Upper lobe of right lung (tissue), 1 donor: Measurements from ENCODE around the gene MCUR1. TPM values are rescaled to one million over a fixed set of nuclear protein-coding genes. Genes with fewer than 3 reads are reported as not detected.

ENCODE experiments used
- ATAC-seq: fragments of 200-7000 bp; cut with Tn5 transposase; one replicate; pipeline ENCODE4 v1.9.1; 2020; ENCODE audit warnings: mild to moderate bottlenecking, moderate library complexity
- DNase-seq: peaks from one replicate; pipeline ENCODE4 v3.0.0-alpha.2; 2020
- H3K27ac ChIP-seq: fragments of 200-600 bp; one replicate; pipeline ENCODE4 v1.8.0; 2022
- H3K27me3 ChIP-seq: fragments of 200-600 bp; one replicate; pipeline ENCODE4 v1.8.0; 2022; ENCODE audit warnings: mild to moderate bottlenecking
- H3K36me3 ChIP-seq: fragments of 200-600 bp; one replicate; pipeline ENCODE4 v1.8.0; 2022
- H3K4me1 ChIP-seq: fragments of 200-600 bp; one replicate; pipeline ENCODE4 v1.8.0; 2022
- H3K4me3 ChIP-seq: fragments of 200-600 bp; one replicate; pipeline ENCODE4 v1.8.0; 2022; ENCODE audit warnings: mild to moderate bottlenecking
- H3K9me3 ChIP-seq: fragments of 200-600 bp; one replicate; pipeline ENCODE4 v1.8.0; 2022
- intact Hi-C: fragments of 100-400 bp; cut with DNase I; formaldehyde crosslinking; loops from one replicate; pipeline ENCODE4 v1.11.0; 2022
- total RNA-seq: library from RNA; stranded (reverse); fragmentation: NEBNext Ultra II Directional; extraction: Animal tissue kit (Norgen Biotek cat#: 25700); gene quantifications from one replicate; pipeline ENCODE4 v1.2.1, GENCODE V29; 2021
- TF ChIP-seq, protein P1 (sequence below): fragments of 200-600 bp; IDR thresholded peaks from one replicate; pipeline ENCODE4 v1.8.0; 2022; ENCODE audit warnings: antibody characterized with exemption
- donor health status: DM: no; HTN: yes; CAD: no; lungs with severe emphysema.

MCUR1 gene
- total RNA-seq, 1 donor from 2014 or later: 35.0 TPM

DNA sequence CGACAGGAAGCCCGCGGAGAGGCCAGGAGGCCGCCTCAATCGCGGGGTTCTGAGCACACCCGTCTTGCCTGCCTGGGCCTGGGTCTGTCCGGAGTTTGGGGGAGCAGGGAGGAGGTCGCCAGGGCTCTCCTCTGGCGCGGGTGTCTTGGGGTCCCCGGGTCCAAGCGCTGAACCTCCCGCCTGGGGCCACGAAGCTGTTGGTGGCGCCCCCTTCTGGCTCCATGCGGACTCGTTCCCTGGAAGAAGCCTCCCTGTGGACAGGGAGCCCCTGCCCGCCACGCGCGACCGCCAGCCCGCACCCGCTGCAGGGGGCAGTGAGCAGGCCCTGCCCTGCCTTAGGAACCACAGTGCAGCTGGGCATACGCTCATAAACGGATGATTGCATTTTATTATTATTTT, 44.7 kb downstream of the MCUR1 start:
- TF ChIP-seq, protein P1, sequence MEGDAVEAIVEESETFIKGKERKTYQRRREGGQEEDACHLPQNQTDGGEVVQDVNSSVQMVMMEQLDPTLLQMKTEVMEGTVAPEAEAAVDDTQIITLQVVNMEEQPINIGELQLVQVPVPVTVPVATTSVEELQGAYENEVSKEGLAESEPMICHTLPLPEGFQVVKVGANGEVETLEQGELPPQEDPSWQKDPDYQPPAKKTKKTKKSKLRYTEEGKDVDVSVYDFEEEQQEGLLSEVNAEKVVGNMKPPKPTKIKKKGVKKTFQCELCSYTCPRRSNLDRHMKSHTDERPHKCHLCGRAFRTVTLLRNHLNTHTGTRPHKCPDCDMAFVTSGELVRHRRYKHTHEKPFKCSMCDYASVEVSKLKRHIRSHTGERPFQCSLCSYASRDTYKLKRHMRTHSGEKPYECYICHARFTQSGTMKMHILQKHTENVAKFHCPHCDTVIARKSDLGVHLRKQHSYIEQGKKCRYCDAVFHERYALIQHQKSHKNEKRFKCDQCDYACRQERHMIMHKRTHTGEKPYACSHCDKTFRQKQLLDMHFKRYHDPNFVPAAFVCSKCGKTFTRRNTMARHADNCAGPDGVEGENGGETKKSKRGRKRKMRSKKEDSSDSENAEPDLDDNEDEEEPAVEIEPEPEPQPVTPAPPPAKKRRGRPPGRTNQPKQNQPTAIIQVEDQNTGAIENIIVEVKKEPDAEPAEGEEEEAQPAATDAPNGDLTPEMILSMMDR: peak; percentile 22
- Histone ChIP-seq H3K36me3 (no peaks in the 10 kb centered on the region), H3K27me3 (no peaks in the 10 kb centered on the region), H3K9me3 (no peaks in the 10 kb centered on the region), H3K4me1 (peaks cover 9% of the 10 kb centered on the region), H3K27ac (no peak overlapping the region), H3K4me3 (no peak overlapping the region)
- DNase-seq (no peak), ATAC-seq (no peak)
- intact Hi-C loops: no loop called here

DNA sequence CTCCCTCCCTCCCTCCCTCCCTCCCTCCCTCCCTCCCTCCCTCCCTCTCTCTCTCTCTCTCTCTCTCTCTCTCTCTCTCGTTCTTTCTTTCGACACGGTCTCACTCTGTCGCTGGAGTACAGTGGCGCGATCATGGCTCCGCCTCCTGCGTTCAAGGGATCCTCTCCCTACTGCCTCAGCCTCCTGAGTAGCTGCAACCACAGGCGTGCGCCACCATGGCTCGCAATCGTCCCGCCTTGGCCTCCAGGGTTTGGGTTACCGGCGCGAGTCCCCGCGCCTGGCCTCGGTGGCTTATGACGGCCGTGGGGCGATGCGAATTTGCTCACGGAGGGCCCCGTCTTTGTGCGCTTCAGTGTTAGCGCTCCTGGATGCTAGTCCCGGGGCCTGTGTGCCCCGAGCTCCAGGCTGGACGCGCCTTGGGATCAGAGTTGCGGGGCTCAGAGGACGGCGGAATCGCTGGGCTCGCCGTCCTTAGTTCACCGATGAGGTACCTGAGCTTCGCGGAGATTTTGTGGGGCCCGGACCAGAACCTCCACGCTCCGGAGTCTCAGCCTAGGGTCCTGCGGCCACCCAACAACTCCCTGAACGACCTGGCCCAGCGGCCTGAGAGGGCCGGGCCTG, 45.2 kb downstream of the MCUR1 start:
- TF ChIP-seq, protein P1: no peak
- Histone ChIP-seq H3K27ac (no peak overlapping the region), H3K27me3 (no peaks in the 10 kb centered on the region), H3K9me3 (no peaks in the 10 kb centered on the region), H3K4me1 (peaks cover 9% of the 10 kb centered on the region), H3K4me3 (no peak overlapping the region), H3K36me3 (no peaks in the 10 kb centered on the region)
- DNase-seq (no peak), ATAC-seq (no peak)
- intact Hi-C loops: no loop called here

DNA sequence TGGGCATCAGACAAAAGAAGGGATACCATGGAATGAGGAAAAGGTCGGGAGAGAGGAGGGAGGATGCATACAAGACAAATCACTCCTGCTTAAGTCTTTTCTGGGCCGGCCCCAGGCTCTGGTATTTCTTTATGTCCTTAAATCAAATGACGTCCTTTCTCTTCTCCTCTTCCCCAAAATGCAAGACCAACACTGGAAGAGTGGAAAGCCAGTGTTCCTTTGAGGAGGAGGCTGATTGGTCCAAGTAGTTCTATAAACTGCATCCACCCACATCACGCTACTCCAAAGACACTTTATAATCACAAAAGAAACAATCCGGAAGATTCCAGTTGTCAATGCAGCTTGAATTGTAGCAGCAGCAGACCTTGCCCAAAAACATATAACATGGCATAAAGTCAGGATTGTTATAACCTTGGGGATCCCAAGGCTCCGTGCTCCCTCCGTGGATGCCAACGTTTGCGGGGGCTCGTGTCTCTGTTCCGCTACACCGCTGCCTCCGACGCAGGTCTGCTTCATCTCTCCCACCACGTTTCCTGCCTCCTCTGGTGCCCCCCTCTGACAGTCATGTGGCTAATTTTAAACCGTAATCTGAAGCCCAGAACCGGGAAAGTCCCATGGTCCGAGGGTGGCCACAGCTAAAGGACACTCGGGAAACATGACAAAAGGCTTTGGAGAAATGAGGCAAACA, 47.1 kb downstream of the MCUR1 start:
- intact Hi-C loops: no loop called here
- H3K4me1 ChIP-seq: peaks cover 26% of the 10 kb centered on the region
- DNase-seq (no peak), ATAC-seq (peak; percentile 50)
- TF ChIP-seq, protein P1: peak; percentile 20
- H3K27ac ChIP-seq: no peak overlapping the region
- H3K36me3 ChIP-seq: no peaks in the 10 kb centered on the region
- no peaks in the 10 kb centered on the region for H3K9me3 ChIP-seq
- peak overlapping the region; percentile 28 for H3K4me3 ChIP-seq
- no peaks in the 10 kb centered on the region for H3K27me3 ChIP-seq

DNA sequence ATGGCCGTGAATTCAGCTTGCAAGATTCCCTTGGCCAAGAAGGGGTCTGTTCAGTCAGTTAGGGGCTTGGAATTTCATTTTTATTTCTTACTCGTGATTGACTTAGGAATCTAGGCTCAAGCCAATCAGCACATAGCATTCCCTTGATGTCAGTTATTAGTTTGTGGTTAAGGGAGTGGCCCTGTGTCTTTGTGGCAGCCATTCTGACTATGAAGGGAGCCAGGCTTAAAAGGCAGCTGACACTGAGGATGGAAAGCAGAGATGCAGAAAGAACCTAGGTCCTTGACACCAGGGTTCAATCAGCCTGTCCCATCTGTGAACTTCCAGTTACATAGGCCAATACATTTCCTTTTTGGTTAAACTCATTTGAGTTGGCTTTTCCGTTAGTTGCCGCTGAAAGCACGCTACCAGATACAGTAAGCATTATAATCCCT, 48.1 kb downstream of the MCUR1 start:
- no peaks in the 10 kb centered on the region for H3K36me3 ChIP-seq
- intact Hi-C loops: no loop called here
- no peak overlapping the region for H3K27ac ChIP-seq
- no peaks in the 10 kb centered on the region for H3K9me3 ChIP-seq
- peaks cover 35% of the 10 kb centered on the region for H3K4me1 ChIP-seq
- ATAC-seq: no peak
- no peaks in the 10 kb centered on the region for H3K27me3 ChIP-seq
- DNase-seq: no peak
- TF ChIP-seq, protein P1: no peak
- no peak overlapping the region for H3K4me3 ChIP-seq

DNA sequence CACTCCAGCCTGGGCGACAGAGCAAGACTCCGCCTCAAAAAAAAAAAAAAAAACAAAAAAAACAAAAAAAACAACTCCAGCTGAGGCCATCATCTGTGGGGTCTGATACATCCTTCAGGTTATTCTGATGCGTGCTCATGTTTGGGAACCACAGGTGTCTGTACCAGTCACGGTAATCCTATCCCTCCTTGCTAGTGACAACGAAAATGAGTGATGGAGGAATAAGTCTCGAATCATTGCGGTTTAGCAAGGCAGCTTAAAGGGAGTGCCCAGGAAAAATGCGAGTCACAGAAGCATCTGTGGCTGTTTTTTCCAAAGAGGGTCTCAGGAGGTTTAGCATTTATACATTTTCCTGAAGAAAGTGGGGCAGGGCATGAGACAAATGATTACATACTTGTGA, 48.8 kb downstream of the MCUR1 start:
- intact Hi-C loops: no loop called here
- no peak overlapping the region for H3K27ac ChIP-seq
- no peaks in the 10 kb centered on the region for H3K36me3 ChIP-seq
- H3K4me1 ChIP-seq: peaks cover 42% of the 10 kb centered on the region
- ATAC-seq (no peak), DNase-seq (no peak)
- H3K4me3 ChIP-seq: no peak overlapping the region
- no peaks in the 10 kb centered on the region for H3K9me3 ChIP-seq
- TF ChIP-seq, protein P1: no peak
- H3K27me3 ChIP-seq: no peaks in the 10 kb centered on the region
